Fibroblast of skin of right quadriceps (primary cell): ENCODE measurements around the gene KLHL35.

Source experiments
- DNase-seq: peaks from one replicate; pipeline ENCODE4 v3.0.0-alpha.2; 2013

Gene KLHL35

DNA sequence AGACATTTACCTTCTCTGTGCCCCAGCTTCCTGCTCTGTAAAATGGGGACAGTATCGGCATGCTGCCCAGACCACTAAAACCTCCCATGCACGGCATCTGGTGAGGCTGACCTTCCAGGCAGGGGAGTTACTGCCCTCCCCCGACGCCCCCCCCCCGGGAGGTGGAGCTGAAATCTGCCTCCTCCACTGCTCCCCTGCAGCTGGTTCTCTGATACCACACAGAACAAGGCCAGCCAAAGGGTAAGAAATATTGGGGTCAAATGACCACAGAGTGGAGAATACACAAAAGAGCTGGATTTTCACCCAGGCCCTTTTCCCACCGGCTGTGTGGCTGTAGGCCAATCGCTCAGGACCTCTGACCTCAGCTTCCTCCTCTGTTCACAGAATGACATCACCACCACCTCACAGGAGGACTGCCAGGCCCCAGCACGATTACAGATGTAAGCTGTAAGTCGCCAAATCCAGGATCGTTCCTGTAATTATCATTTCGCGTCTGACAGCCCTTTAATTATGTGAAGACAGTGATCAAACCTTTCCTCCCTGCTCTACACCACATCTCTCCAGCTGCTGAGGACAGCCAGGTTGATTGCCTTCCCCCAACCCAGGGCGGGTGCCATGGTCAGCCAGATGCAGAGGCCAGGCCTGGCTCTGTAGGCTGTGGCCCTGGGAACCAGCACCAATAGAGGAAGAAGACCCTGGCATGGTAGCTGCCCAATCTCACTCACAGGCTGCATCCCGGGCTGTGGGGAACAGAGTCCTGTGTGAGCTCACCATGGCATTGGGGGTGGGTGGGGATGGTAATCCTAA, 35.7 kb upstream of the KLHL35 start:
- peak; percentile 43 for DNase-seq

DNA sequence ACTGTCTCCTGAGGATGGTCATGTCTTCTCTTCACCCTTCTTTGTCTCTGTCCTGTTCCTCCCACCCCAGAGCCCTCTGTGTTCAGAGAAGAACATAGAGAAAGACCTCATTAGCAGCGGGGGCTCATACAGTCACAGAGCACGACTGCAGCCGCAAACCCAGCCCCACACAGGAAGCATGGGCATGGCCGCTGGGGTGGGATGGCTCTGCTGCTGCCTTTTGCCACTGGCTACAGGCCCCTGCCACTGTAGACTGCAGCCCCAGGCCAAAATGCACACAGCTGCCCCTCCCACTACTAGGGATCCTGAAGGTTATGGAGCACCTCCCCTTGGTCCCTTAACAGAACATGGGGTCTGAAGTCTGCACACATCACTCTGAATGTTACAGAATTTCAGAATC, 34.9 kb upstream of the KLHL35 start:
- no peak for DNase-seq

DNA sequence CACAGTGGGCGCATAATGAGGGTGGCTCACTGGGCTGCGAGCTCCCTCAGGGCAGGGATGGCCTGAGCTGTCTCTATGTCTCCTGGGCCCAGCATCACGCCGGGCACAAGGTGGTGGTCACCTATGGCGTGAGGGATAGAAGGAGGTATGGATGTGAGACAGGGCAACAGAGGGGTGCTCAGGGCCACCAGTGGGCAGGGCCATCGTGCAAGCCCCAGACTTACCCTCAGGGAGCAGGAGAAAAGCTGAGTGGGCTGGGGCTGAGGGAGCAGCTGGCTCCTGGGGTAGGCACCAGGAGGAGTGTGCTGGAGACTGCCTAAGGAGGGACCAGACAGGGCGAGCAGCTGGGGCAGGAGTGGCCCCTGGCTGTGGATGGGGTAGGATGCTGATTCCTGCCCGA, 34.3 kb upstream of the KLHL35 start:
- no peak for DNase-seq

DNA sequence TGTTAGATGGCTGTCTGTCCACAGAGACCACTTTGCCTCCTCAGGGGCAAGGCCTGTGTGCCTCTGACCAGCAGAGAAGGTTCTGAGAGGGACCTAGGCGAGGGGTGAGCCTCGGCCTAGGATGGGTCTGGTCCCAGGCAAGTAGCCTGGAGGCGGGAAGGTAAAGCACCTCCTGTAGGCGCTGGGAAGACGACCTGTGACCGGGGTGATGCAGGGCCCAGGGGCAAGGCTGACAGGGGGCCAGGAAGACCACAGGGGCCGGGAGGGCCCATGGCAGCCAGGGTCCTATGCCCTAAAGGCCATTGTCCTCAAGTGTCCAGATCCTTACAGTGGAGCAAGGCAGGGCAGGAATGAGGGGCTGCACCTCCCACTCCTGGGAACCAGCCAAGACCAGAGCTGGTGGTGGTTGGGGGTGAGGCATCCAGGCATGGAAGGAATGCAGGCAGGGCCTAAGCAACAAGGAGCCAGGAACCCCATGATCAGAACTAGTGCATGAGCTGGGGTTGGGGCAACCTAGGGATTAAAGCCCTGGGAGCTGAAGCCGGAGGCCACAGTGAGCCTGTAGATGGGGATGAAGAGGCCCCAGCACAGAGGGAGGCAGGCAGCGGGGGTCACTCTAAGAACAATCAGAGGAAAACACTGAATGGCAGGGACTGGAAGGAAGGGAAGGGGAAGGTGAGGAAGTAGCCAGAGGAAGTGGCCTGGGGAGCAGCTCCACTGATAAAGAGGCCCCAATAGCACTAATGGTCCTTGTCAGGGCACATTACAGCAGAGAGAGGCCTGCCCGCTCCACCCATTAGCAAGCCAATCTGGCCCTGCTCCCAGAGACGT, 32.9 kb upstream of the KLHL35 start:
- peak; percentile 78 for DNase-seq

DNA sequence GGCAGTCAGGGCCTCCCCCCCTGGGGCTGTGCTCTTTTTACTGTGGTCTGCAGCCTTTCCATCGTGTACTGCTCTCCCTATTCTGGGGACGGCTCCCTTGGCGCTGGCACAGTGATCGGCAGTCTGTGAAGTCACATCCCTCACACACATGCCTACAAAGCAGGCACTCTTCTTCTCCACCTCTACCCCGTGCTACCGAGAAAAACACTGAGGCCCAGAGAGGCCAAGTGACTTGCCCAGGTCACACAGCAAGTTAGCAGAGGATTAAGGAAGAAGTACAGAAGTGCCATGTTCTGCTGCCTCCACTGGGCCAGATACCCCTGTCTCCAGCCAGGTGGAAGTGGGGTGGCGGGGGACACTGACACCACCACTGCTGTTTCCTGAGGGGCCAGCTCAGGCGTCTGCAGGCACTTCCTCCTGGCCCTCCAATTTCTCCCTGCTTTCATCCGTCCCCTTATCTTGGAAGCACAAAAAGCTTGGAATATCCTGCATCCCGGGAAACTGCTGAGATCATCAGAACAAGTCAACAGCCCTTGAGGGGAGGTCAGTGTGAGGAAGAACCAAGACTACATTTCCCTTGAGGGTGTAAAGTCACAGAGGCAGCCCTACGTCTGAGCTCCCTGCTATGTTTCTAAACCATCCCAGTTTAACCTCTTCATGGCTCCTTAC, 30.2 kb upstream of the KLHL35 start:
- no peak for DNase-seq

DNA sequence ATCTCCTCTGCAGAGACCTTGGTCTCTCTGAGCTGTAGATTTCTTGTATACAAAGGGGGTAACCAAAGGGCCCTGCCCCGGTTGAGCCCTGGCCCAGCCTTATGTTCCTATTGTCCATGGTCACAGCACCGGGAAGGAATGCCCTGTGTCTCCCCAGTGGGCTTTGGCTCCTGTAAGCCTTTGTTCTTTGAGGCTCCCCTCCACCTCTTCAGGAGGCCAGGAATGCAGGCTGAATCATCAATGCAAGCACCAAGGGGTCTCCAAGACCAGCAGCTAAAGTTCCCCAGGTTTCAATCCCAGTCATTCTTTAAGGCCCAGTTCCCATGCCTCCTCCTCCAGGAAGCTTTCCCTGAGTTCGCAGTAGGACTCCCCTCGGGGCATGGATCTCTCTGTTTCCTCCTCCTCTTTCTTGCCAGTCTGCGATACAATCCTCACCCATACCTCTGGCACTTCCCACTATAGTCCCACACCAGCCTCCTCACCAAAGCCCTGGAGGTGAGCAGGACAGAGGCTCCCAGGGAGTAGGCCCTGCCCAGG, 29.2 kb upstream of the KLHL35 start:
- DNase-seq: no peak

DNA sequence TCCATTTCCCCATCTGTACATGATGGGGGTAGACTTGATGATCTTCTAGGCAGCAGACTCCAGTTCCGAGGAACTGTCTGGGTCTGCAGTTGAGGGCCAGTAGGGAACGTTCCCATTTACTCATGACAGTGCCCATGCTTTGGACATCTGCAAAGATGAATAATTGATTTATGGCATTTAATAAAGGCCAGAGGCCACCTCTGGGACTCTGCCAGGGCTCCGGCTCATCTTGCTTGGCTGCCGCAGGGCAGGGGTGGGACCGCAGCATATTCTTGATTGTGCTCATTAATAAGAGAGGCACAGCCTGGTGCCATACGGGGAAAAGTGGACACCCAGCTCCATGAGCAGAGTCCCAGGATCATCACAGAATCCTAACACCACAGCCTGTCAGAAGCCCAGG, 28.1 kb upstream of the KLHL35 start:
- no peak for DNase-seq

DNA sequence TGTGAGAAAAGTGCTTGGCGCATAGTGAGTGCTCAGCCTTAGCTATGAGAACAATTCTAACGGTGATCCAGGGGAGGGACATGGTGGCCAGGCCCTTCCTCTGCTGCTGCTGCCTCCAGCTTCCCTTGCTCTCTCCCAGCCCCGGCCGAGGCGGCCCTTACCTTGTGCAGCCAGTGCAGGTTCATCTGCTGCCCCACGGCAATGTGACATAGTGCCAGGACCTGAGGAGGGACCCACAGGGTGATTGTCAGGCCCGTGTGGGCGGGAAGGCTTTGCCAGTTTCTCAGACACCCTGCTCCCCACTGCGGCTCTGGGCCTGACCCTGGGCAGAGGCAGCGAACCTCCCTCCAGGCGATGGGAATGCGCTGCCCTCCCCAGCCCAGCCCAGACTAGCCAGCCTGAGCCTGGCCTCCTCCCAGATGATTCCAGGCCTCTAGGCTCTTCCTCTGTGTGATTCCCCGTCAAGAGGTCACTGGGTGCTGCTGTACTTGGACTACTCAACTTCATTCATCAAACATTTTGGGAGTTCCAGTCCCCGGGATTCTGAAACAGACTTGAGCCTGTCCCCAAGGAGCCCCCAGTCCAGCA, 23.7 kb upstream of the KLHL35 start:
- no peak for DNase-seq

DNA sequence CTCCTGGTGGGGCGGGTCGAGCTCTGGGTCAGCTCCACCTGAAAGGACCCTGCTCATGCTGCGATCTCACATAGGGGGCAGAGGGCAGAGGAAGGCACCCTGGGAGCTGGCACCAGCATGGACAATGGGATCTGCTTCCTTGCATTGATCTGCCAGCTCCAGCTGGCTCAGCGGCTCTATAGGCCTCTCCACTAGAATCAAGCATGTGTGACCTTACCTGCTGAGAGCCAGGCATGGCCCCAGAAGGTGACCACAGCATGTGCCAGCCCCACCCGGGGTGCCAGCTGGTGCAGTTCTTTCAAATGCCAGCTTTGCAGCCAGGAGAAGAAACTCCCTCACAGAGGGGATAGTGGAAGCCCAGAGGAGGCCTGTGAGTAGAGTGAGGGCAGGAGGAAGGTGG, 22.0 kb upstream of the KLHL35 start:
- DNase-seq: no peak

DNA sequence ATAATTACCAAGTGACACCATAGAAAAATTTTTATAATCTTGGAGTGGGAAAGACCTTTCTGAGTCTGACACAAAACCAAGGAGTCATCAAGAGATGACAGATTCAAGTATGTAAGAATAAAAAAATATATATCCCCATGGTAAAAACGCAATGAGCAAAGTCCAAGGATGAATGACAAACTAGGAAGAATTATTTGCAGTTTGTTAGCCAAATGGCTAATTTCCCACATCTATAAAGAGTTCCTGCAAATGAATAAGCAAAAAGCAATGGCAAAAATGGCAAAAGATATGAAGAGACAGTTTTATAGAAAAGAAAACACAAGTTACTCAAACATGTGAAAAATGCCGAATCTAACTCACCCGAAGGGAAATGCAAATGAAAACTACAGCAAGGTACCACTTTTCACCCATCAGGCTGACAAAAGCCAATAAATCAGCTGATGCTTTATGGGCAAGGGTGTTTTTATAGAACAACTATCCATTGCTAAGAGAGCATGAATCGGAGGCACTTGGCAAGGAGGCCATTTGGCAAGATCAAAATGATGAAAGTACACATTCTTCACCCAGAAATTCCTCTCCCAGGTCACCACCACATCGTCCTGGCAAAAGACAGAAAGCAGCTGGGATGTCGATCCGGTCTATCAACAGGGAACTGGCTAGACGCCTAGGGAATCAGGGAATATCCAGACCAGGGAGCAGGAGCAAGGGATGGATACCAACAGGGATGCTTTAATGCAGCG, 21.1 kb upstream of the KLHL35 start:
- DNase-seq: peak; percentile 79

DNA sequence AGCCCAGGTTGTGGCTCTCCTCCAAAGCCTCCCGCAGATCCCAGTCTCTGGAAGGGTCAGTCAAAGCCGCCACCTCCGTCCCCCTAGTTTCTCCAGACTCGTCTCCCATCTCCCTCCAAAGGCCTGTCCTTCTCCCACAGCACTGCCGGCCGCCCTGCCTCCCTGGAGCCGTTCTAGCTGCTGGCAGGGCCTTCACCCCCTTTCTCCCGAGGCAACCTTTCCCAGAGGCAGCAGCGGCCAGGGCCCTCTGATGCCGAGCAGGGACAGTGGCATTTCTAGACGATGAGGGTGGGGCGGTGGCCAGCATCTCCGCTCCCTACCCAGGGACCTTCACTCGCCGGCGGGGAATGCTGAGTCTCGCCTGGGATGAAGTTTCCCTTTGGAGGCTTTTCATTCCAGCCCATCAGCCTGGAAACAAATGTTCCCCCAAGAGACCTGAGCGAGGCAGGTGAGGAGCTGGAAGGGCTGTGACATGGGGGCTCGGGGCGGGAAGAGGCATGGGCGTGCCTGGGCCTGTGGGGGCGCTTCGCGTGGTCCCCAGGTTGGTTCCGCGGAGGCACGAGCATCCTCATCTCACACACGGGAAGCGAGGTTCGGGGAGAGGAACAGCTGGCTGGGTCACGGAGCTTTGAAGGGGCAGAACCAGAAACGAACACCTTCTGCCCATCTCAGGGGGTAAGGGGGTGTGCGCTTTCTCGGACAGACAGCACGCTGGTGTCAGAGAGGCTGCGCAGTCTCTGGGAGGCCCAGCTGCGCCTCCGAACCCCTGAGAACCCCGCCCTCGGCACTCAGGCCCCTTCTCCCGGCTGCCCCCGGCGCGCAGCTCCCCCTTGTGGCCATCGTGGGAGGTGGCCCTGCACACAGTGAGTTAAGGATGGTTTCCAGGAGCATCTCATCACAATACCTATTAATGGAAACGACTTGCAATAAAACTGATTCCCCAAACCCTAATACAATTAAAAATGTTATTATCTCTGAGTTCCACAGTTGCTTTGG, 18.1 kb upstream of the KLHL35 start:
- DNase-seq: no peak

DNA sequence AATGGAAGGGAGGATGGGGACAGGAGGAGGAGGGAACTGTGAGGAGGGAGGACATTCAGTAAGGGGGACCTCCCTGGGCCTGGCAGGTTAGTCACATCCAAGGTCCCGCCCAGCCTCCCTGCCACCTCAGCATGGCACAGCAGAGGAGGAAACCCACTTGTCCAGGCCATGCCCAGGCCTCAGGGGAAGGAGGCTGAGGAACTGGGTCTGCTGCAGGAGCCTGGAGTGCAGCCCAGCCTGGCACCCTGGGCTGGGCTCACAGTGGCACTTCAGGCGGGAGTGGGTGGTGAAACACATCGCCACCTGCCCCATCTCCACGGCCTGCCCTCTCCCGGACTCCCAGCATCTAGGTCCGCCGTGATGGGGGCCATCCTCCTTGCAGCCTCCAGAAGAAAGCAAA, 17.2 kb upstream of the KLHL35 start:
- no peak for DNase-seq

DNA sequence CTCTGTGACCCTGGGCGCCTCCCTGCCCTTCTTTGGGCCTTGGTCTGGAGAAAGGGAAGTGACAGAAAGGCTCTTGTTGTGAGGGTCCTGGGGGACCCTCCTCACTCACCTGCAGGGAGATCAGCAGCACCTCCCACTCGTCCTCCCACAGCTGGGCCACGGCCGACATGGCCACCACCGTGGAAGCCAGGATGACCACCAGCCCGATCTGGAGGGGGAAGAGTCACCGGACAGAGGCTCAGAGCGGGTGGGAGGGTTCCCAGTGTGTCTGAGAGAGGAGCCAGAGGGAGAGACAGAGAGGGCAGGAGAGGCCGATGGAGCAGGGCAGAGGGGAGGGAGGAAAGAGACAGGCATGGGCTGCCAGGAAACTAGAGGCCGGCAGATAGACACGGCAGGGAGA, 16.8 kb upstream of the KLHL35 start:
- DNase-seq: no peak

DNA sequence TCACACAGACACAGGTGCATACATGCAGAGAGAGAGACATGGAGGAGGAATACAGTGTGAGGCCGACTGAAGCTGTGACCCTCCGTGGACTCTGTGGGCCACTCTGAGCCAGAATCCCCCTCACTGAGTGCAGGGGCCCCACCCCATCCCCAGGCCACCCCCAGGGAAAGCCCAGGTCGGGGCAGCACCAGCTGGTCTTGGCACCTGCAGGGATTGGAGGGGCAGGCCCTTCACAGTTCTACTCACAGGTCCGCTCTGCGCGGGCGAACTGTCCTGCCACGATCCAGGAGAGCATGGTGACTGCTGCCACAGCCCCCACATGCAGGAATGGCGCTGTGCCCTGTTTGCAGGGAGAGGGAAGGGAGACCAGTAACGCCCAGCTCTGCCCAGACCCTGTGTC, 16.3 kb upstream of the KLHL35 start:
- DNase-seq: no peak

DNA sequence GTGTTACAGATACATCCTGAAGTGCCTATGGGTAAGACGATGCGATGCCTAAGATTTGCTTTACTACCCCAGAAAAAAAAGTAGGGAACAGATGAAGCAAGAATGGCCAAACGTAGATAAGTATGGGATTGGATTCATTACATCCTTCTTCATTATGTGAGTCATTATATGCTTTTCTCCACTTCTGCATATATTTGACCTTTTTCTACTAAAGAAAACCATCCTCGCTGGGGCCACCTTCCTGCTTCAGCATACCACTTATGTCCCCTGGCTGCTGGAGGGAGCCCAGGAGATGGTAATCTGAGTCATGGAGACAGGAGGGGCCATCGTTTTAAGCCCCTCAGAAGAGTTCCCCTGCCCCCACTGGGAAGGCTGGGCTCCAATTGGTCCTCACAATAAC, 14.4 kb upstream of the KLHL35 start:
- DNase-seq: no peak

DNA sequence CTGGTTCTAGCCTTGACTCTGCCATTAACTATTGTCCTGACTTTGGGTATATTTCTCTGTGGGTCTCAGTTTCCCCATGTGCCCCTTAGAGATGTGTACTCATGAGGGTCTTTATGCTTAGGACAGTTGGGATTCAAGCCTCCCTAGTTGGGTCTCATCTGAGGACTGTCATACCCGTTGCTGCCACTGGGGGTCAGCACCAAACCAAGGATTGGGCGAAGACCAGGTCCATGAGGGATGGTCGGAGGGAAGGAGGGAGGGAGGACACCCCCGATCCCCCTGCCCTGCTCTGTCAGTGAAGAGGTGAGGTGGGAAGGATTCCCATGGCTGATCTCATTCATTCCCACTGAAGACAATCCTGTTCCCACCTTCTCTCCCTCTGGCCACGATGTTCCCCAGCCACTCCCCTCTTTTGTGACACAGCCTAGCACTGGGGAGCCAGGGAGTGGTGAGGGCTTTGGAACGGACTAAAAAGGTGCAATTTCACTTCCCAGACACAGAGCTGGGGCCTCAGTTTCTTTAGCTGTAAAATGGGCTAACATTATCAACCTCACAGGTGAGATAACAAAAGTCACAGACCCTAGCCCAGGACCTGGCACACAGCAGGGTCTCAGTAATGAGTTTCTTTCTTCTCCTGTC, 12.4 kb upstream of the KLHL35 start:
- peak; percentile 51 for DNase-seq

DNA sequence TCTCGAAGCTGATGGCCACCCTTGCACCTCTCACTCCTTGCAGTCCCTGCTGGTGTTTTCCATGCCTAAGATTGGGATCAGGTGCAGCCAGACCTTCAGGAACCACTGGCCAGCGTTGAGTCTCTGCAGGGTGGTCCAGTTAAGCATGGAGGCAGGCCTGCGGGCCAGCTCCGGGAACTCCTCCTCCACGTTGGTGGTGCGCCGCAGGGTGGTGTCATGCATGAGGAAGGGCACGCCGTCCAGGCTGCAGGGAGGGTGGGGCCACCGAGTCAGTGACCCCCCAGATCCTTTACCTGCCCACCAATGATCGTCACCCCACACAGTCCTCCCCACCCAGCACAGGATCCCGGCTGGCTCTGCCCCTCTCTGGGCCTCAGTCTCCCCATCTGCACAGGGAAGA, 10.0 kb upstream of the KLHL35 start:
- DNase-seq: no peak

DNA sequence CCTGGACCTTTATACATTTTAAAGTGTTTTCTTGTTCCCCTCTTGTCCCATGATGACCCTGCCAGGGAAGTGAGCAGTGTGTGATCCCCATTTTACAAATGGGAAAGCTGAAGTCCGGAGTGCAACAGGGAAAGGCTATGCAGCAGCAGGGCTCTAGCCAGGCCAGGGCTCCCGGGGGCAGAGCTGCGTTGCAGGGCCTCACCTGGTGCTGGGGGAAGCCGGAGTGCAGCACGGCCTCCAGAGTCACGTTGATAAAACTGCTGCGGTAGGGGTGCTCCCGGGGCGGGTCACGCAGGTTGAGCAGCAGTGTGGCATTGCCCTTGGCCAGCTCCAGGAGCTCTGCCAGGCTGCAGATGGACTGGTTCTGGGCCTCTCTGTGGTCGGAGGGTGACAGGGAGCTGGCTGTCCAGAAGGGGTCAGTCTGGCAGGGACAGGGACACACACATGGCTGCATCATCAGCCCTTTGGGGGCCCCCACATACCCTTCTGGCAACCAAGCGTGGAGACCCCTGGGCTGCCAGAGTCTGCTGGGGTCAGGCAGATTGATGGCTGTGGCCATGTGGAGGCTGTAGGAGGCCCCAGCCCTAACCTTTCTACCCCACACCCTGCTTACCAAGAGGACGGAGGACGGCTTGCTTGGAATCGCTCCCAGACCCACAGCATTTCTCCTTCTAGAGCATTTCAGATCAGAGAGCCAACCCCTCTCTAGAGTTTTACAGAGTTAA, 9.3 kb upstream of the KLHL35 start:
- no peak for DNase-seq

DNA sequence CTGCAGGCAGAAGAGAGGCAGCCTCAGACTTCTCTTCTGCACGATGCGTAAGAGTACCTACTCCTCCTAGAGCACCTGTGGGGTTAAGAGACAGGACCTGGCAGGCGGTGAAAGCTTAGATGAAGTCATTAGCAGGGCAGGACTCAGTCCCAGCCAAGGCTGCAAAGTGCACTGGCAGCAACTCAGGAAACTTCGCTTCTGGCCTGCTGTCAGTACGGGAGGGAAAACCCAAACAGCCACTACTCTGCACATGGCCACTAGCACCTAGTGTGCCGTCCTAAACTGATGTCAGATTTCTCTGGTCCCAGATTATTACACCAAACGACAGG, 8.8 kb upstream of the KLHL35 start:
- no peak for DNase-seq
